HUES64 (cell line): ENCODE data around the gene TBCCD1. TPM values are rescaled to one million over a fixed set of nuclear protein-coding genes. Genes with fewer than 3 reads are reported as not detected.

Experiments used
- H3K27ac ChIP-seq: 2 replicates; pipeline ENCODE4 v1.7.0; 2013; ENCODE audit warnings: low read depth, low read length, inconsistent platforms
- H3K27me3 ChIP-seq: 2 replicates; pipeline ENCODE4 v1.6.1; 2013; ENCODE audit warnings: mild to moderate bottlenecking, low read length; ENCODE audit not compliant: insufficient read depth
- H3K36me3 ChIP-seq: 2 replicates; pipeline ENCODE4 v1.6.1; 2013; ENCODE audit warnings: mild to moderate bottlenecking, low read length; ENCODE audit not compliant: insufficient read depth
- H3K4me1 ChIP-seq: 2 replicates; pipeline ENCODE4 v1.6.1; 2013; ENCODE audit warnings: mild to moderate bottlenecking, low read length, moderate library complexity; ENCODE audit not compliant: insufficient read depth
- H3K4me3 ChIP-seq: 2 replicates; pipeline ENCODE4 v1.5.1; 2013; ENCODE audit warnings: mild to moderate bottlenecking, low read length, moderate library complexity
- H3K9ac ChIP-seq: 2 replicates; pipeline ENCODE4 v1.6.1; 2013; ENCODE audit warnings: mild to moderate bottlenecking, low read depth, low read length
- H3K9me3 ChIP-seq: 2 replicates; pipeline ENCODE4 v1.6.1; 2013; ENCODE audit warnings: low read depth, low read length; ENCODE audit not compliant: insufficient read depth
- WGBS: fragments of 150-250, 120-280 bp; methylation state at CpG from one replicate; pipeline ENCODE4 v1.1.7; 2013; ENCODE audit warnings: missing lambda C conversion rate; 5-methylcytosine and 5-hydroxymethylcytosine counted together
- polyA plus RNA-seq, 2 experiments: library from polyadenylated mRNA; stranded (reverse); fragments of 50-300 nt; gene quantifications; one replicate each; pipeline ENCODE4 v1.2.3, GENCODE V29; 2013

The TBCCD1 gene
- polyA plus RNA-seq (2013, experiment 1 of 2), result 14.6 TPM
- polyA plus RNA-seq (2013, experiment 2 of 2), result 13.6 TPM

- H3K36me3 ChIP-seq, result peaks cover 9% of the 10 kb centered on the region; the same call in 1 of the 2 replicates
- H3K9ac ChIP-seq, result peak within 1 kb of the TSS; percentile 88
- H3K27me3 ChIP-seq, result no peaks in the 10 kb centered on the region
- under 1% methylated on average over 66 of the region's 66 CpGs for WGBS
- H3K4me1 ChIP-seq, result 0 out of 2 replicates have a peak, but pooled peaks cover 13% of the 10 kb centered on the region
- H3K4me3 ChIP-seq, result peak within 1 kb of the TSS; percentile 94
- no peaks in the 10 kb centered on the region for H3K9me3 ChIP-seq
- H3K27ac ChIP-seq, result peak within 1 kb of the TSS; percentile 73
Observed at GRCh38 chr3:186567072-186567921, at the start of gene TBCCD1. Gene TBCCD1, minus strand, starts transcription at chr3:186567339. Its CDS starts 3,010 bp downstream, at chr3:186564329.

- peaks cover 14% of the 10 kb centered on the region for H3K27me3 ChIP-seq
Observed at GRCh38 chr3:186616299-186616617, 49.1 kb upstream of the TBCCD1 start.

GRCh38 chr3:186614597-186615483 lies 47.7 kb upstream of the TBCCD1 start:
- no peaks in the 10 kb centered on the region for H3K9me3 ChIP-seq
- WGBS, result 49% methylated on average over 16 of the region's 16 CpGs
- no peak overlapping the region for H3K4me3 ChIP-seq
- no peaks in the 10 kb centered on the region for H3K36me3 ChIP-seq
- H3K27me3 ChIP-seq, result peaks cover 14% of the 10 kb centered on the region
- H3K4me1 ChIP-seq, result peaks cover 9% of the 10 kb centered on the region
- H3K27ac ChIP-seq, result no peak overlapping the region
- no peak overlapping the region for H3K9ac ChIP-seq

More at GRCh38 chr3:186616299-186616617, 49.1 kb upstream of the TBCCD1 start:
- Histone ChIP-seq H3K9me3 (no peaks in the 10 kb centered on the region), H3K36me3 (no peaks in the 10 kb centered on the region), H3K27ac (no peak overlapping the region), H3K4me3 (no peak overlapping the region), H3K4me1 (peaks cover 9% of the 10 kb centered on the region), H3K9ac (no peak overlapping the region)
- 93% methylated on average over 8 of the region's 8 CpGs for WGBS

GRCh38 chr3:186614266-186614596 lies 47.1 kb upstream of the TBCCD1 start:
- 87% methylated on average over 6 of the region's 6 CpGs for WGBS
- Histone ChIP-seq H3K9me3 (no peaks in the 10 kb centered on the region), H3K27ac (no peak overlapping the region), H3K9ac (no peak overlapping the region), H3K27me3 (peaks cover 14% of the 10 kb centered on the region), H3K4me3 (no peak overlapping the region), H3K36me3 (no peaks in the 10 kb centered on the region), H3K4me1 (peaks cover 9% of the 10 kb centered on the region)

GRCh38 chr3:186613637-186614265 lies 46.6 kb upstream of the TBCCD1 start:
- peaks cover 9% of the 10 kb centered on the region for H3K4me1 ChIP-seq
- no peak overlapping the region for H3K9ac ChIP-seq
- peaks cover 14% of the 10 kb centered on the region for H3K27me3 ChIP-seq
- no peaks in the 10 kb centered on the region for H3K9me3 ChIP-seq
- no peak overlapping the region for H3K4me3 ChIP-seq
- 96% methylated on average over 4 of the region's 4 CpGs for WGBS
- H3K36me3 ChIP-seq, result no peaks in the 10 kb centered on the region
- no peak overlapping the region for H3K27ac ChIP-seq

GRCh38 chr3:186612721-186613636 lies 45.8 kb upstream of the TBCCD1 start, which contains the start of gene AHSG:
Gene AHSG, plus strand, starts transcription at chr3:186613060. Its CDS starts 82 bp downstream, at chr3:186613142.
- H3K9ac ChIP-seq, result no peak within 1 kb of the TSS
- whole genome bisulfite sequencing, result 91% methylated on average over 7 of the region's 7 CpGs
- no peaks in the 10 kb centered on the region for H3K9me3 ChIP-seq
- no peak within 1 kb of the TSS for H3K27ac ChIP-seq
- no peaks in the 10 kb centered on the region for H3K36me3 ChIP-seq
- peaks cover 9% of the 10 kb centered on the region for H3K4me1 ChIP-seq
- H3K4me3 ChIP-seq, result no peak within 1 kb of the TSS
- peaks cover 9% of the 10 kb centered on the region for H3K27me3 ChIP-seq

- H3K4me1 ChIP-seq, result peaks cover 6% of the 10 kb centered on the region
- H3K9ac ChIP-seq, result no peak overlapping the region
- no peak overlapping the region for H3K4me3 ChIP-seq
- no peaks in the 10 kb centered on the region for H3K36me3 ChIP-seq
- WGBS, result 89% methylated on average over 5 of the region's 5 CpGs
- H3K27ac ChIP-seq, result no peak overlapping the region
- no peaks in the 10 kb centered on the region for H3K27me3 ChIP-seq
- H3K9me3 ChIP-seq, result no peaks in the 10 kb centered on the region
Observed at GRCh38 chr3:186612065-186612464, 44.9 kb upstream of the TBCCD1 start.

GRCh38 chr3:186609247-186609868 lies 42.2 kb upstream of the TBCCD1 start:
- Histone ChIP-seq H3K36me3 (no peaks in the 10 kb centered on the region), H3K9me3 (no peaks in the 10 kb centered on the region), H3K4me3 (no peak overlapping the region), H3K27me3 (no peaks in the 10 kb centered on the region), H3K4me1 (no peaks in the 10 kb centered on the region), H3K27ac (no peak overlapping the region), H3K9ac (no peak overlapping the region)
- 95% methylated on average over 8 of the region's 8 CpGs for WGBS

- no peaks in the 10 kb centered on the region for H3K27me3 ChIP-seq
- no peak overlapping the region for H3K4me3 ChIP-seq
- no peaks in the 10 kb centered on the region for H3K4me1 ChIP-seq
- WGBS, result 90% methylated on average over 2 of the region's 2 CpGs
- no peak overlapping the region for H3K9ac ChIP-seq
- no peaks in the 10 kb centered on the region for H3K9me3 ChIP-seq
- H3K27ac ChIP-seq, result no peak overlapping the region
- H3K36me3 ChIP-seq, result no peaks in the 10 kb centered on the region
Observed at GRCh38 chr3:186608624-186609215, 41.6 kb upstream of the TBCCD1 start.
